Panc1 (cell line): ENCODE data around the gene MAP7D3.

ENCODE experiments used
- CTCF ChIP-seq: fragments of 450-650 bp; IDR thresholded peaks from 2 replicates; pipeline ENCODE4 v1.5.1; 2017; ENCODE audit warnings: mild to moderate bottlenecking
- REST ChIP-seq, 2 experiments: IDR thresholded peaks; 2 replicates each; pipeline ENCODE4 v1.6.1; 2011 to 2012; ENCODE audit warnings: low read depth in 2 of 2, control low read depth in 1 of 2, low read length in 1 of 2, mild to moderate bottlenecking in 1 of 2, moderate library complexity in 1 of 2; ENCODE audit not compliant: insufficient read depth in 1 of 2

- TF ChIP-seq CTCF = no peak
- TF ChIP-seq REST (IDR thresholded peaks at IDR 0.05; ENCODE audit: insufficient read depth in 1 of 2, low read depth in 2 of 2, low read length in 1 of 2) = no peak
These were observed 4.8 kb upstream of the MAP7D3 start for GRCh38 chrX:136256026-136256425.
